GM23248 (cell line): ENCODE measurements around the gene KIF2C. TPM values are rescaled to one million over a fixed set of nuclear protein-coding genes. Genes with fewer than 3 reads are reported as not detected.
"Not testable (repeated sequence)": the region's sequence is repeated elsewhere in the genome, so short reads cannot be mapped to it uniquely, and the experiment has no call there.

Source experiments
- DNase-seq: peaks from one replicate; pipeline ENCODE4 v3.0.0-alpha.2; 2015
- H2AFZ ChIP-seq: fragments of 200-600 bp; sonication (generic); 2 replicates; pipeline ENCODE4 v1.6.1; 2016; ENCODE audit warnings: antibody characterized with exemption
- H3F3A ChIP-seq: fragments of 200-600 bp; sonication (generic); 2 replicates; pipeline ENCODE4 v1.6.1; 2016; ENCODE audit warnings: mild to moderate bottlenecking, antibody characterized with exemption, mixed run types; ENCODE audit not compliant: insufficient read depth
- H3K27ac ChIP-seq: fragments of 200-600 bp; sonication (generic); 2 replicates; pipeline ENCODE4 v1.5.1; 2016; ENCODE audit warnings: mild to moderate bottlenecking
- H3K27me3 ChIP-seq: fragments of 200-600 bp; sonication (generic); replicated peaks from 2 replicates; pipeline ENCODE4 v1.6.1; 2016; ENCODE audit warnings: mild to moderate bottlenecking; ENCODE audit not compliant: insufficient read depth
- H3K36me3 ChIP-seq: fragments of 200-600 bp; sonication (generic); 2 replicates; pipeline ENCODE4 v1.6.1; 2016; ENCODE audit warnings: low read depth, mild to moderate bottlenecking
- H3K4me1 ChIP-seq: fragments of 200-600 bp; sonication (generic); 2 replicates; pipeline ENCODE4 v1.6.1; 2016; ENCODE audit warnings: mild to moderate bottlenecking; ENCODE audit not compliant: insufficient read depth
- H3K4me2 ChIP-seq: fragments of 200-600 bp; sonication (generic); one replicate; pipeline ENCODE4 v1.6.1; 2016; ENCODE audit warnings: mild to moderate bottlenecking; ENCODE audit not compliant: unreplicated experiment
- H3K4me3 ChIP-seq: fragments of 200-600 bp; sonication (generic); 2 replicates; pipeline ENCODE4 v1.5.1; 2016; ENCODE audit warnings: mild to moderate bottlenecking
- H3K79me2 ChIP-seq: fragments of 200-600 bp; sonication (generic); 2 replicates; pipeline ENCODE4 v1.6.1; 2016; ENCODE audit warnings: mild to moderate bottlenecking; ENCODE audit not compliant: insufficient read depth
- H3K9ac ChIP-seq: fragments of 200-600 bp; sonication (generic); 2 replicates; pipeline ENCODE4 v1.6.1; 2016; ENCODE audit warnings: mild to moderate bottlenecking
- H3K9me2 ChIP-seq: fragments of 200-600 bp; sonication (generic); 2 replicates; pipeline ENCODE4 v1.6.1; 2016; ENCODE audit warnings: mixed run types, mild to moderate bottlenecking, moderate library complexity; ENCODE audit not compliant: insufficient read depth
- H3K9me3 ChIP-seq: fragments of 200-600 bp; sonication (generic); one replicate; pipeline ENCODE4 v1.6.1; 2017; ENCODE audit warnings: low read depth
- H4K20me1 ChIP-seq: fragments of 200-600 bp; sonication (generic); 2 replicates; pipeline ENCODE4 v1.6.0; 2016; ENCODE audit not compliant: insufficient read depth
- EZH2 ChIP-seq: fragments of 200-600 bp; sonication (generic); IDR thresholded peaks from 2 replicates; pipeline ENCODE4 v1.6.1; 2018; ENCODE audit warnings: antibody characterized with exemption, mild to moderate bottlenecking; ENCODE audit not compliant: insufficient read depth, poor library complexity, severe bottlenecking
- EZH2phosphoT487 ChIP-seq: fragments of 200-600 bp; sonication (generic); IDR thresholded peaks from 2 replicates; pipeline ENCODE4 v1.6.1; 2018; ENCODE audit warnings: antibody characterized with exemption, moderate library complexity, mild to moderate bottlenecking, low read depth; ENCODE audit not compliant: insufficient read depth
- WGBS, 2 experiments: methylation state at CpG; one replicate each; pipeline ENCODE4 v1.1.6; 2015 to 2017; ENCODE audit warnings: low lambda C conversion rate in 2 of 2, low coverage in 1 of 2; ENCODE audit errors: missing lambda C conversion rate in 2 of 2; 5-methylcytosine and 5-hydroxymethylcytosine counted together
- in situ Hi-C: fragments of 300-500 bp; cut with MboI; formaldehyde crosslinking; loops from 2 replicates; pipeline ENCODE4 v1.15.0; 2020
- polyA plus RNA-seq: library from polyadenylated mRNA; unstranded; fragments of >200 nt; fragmentation: Nextera tagmentation; extraction: Ambion mirVana; gene quantifications from 2 replicates; pipeline ENCODE4 v1.2.1, GENCODE V29; 2016
- total RNA-seq: library from RNA; depleted of rRNA; stranded (reverse); fragments of >200 nt; shearing (Covaris generic); gene quantifications from 2 replicates; pipeline ENCODE4 v1.2.3, GENCODE V29; 2014

KIF2C gene
- total and polyA plus RNA-seq, 2 experiments from 2014 or later, result 16.4 to 16.9 TPM

- no peaks in the 10 kb centered on the region for H3K36me3 ChIP-seq
- H3K9me2 ChIP-seq, result no peaks in the 10 kb centered on the region
- no peak overlapping the region for H3K9ac ChIP-seq
- H2AFZ ChIP-seq, result no peak overlapping the region
- H3K4me3 ChIP-seq, result no peak overlapping the region
- no peak overlapping the region for H3K27ac ChIP-seq
- TF ChIP-seq EZH2, result no peak
- H3F3A ChIP-seq, result no peaks in the 10 kb centered on the region
- no peaks in the 10 kb centered on the region for H3K27me3 ChIP-seq
- DNase-seq, result no peak
- no peaks in the 10 kb centered on the region for H3K9me3 ChIP-seq
- H3K79me2 ChIP-seq, result no peaks in the 10 kb centered on the region
- 84 to 87% methylated on average over 9 of the region's 9 CpGs for WGBS, 2 experiments
- H3K4me2 ChIP-seq, result no peak overlapping the region
- no peaks in the 10 kb centered on the region for H3K4me1 ChIP-seq
- no peaks in the 10 kb centered on the region for H4K20me1 ChIP-seq
- in situ Hi-C loops, result no loop called here
Observed at GRCh38 chr1:44792736-44793502, 53.3 kb downstream of the KIF2C start.

DNA sequence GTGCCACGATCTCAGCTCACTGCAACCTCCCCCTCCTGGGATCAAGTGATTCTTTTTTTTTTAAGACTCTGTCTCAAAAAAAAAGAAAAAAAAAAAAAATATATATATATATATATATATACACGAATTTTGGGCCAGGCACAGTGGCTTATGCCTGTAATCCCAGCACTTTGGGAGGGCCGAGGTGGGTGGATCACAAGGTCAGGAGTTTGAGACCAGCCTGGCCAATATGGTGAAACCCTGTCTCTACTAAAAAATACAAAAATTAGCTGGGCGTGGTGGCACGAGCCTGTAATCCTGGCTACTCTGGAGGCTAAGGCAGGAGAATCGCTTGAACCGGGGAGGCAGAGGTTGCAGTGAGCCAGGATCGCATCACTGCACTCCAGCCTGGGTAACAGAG is 58.2 kb downstream of the KIF2C start:
- H3K9ac ChIP-seq, H3K4me2 ChIP-seq, H3K4me3 ChIP-seq, in situ Hi-C loops, H3K36me3 ChIP-seq, H3K27ac ChIP-seq, H3K9me3 ChIP-seq, DNase-seq, H3K27me3 ChIP-seq, H3K9me2 ChIP-seq, H4K20me1 ChIP-seq: not testable (repeated sequence)
- peaks cover 14% of the 10 kb centered on the region; the same call in 1 of the 2 replicates for H3K4me1 ChIP-seq
- H3F3A ChIP-seq, result peaks cover 11% of the 10 kb centered on the region
- 75 to 77% methylated on average over 8 of the region's 8 CpGs for WGBS, 2 experiments
- H3K79me2 ChIP-seq, result peaks cover 27% of the 10 kb centered on the region
- 0 out of 2 replicates have a peak overlapping the region, but pooled peaks have one; percentile 85 for H2AFZ ChIP-seq

- Histone ChIP-seq H3K4me1 (peaks cover 22% of the 10 kb centered on the region; the same call in 1 of the 2 replicates), H3K4me2 (no peak overlapping the region), H3K9me2 (no peaks in the 10 kb centered on the region), H3F3A (peaks cover 18% of the 10 kb centered on the region), H3K9ac (peak overlapping the region; percentile 98), H3K27me3 (no peaks in the 10 kb centered on the region), H3K4me3 (no peak overlapping the region), H3K79me2 (peaks cover 35% of the 10 kb centered on the region), H3K36me3 (peaks cover 7% of the 10 kb centered on the region; the same call in 1 of the 2 replicates), H4K20me1 (no peaks in the 10 kb centered on the region), H3K9me3 (no peaks in the 10 kb centered on the region), H3K27ac (peak overlapping the region; percentile 100; the same call in 1 of the 2 replicates), H2AFZ (peak overlapping the region; percentile 85)
- WGBS, 2 experiments, result 86 to 87% methylated on average over 10 of the region's 10 CpGs
- no peak for TF ChIP-seq EZH2phosphoT487
- no peak for TF ChIP-seq EZH2
- no peak for DNase-seq
- in situ Hi-C loops, result no loop called here
Observed at GRCh38 chr1:44798481-44799365, 59.1 kb downstream of the KIF2C start.

DNA sequence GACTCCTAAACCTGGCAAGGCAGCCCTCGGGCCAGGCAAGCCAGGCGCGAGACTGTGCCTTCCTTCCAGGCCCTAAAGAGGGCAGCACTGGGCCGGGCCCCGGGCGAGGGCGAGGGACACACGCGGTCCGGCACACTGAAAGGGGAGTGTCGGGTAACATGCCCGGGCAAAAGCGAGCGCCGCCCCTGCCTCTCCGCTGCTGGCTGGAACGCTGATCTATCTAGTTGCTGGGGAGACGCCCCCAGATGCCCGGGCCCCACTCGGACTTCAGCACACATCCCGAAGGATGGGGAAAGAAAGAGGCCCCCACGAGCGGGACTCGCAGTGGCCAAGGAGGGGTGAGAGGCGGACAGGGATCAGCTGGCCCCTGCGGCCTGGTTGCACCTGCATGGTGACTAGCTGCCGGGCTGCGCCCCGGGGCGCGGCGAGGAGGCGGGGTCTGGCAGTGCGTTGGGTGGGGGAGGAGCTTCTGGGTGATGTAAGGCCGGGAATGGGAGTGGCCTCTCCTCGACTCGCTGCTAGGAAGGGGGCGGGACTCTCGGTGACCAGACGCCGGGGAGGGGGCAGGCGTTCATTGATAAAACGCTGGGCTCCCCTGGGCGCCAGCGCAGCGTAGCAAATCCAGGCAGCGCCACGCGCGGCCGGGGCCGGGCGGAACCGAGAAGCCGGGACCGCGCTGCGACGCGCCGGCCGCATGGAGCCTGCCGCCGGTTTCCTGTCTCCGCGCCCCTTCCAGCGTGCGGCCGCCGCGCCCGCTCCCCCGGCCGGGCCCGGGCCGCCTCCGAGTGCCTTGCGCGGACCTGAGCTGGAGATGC is 60.3 kb downstream of the KIF2C start, which contains the start of gene PLK3:
TSS of gene PLK3 (plus strand) at position 608 of the 815 bp plus-strand sequence. CDS start at position 695, 87 bp downstream.
- H2AFZ ChIP-seq, result peak within 1 kb of the TSS; percentile 85
- H3K4me1 ChIP-seq, result peaks cover 25% of the 10 kb centered on the region; the same call in 1 of the 2 replicates
- 0% methylated on average over 41 to 45 of the region's 79 CpGs for WGBS, 2 experiments
- H3K9me3 ChIP-seq, result no peaks in the 10 kb centered on the region
- peak within 1 kb of the TSS; percentile 99 for H3K4me3 ChIP-seq
- H3K27ac ChIP-seq, result peak within 1 kb of the TSS; percentile 100
- DNase-seq, result peak; percentile 99
- peak within 1 kb of the TSS; percentile 84 for H3K4me2 ChIP-seq
- H3F3A ChIP-seq, result peaks cover 29% of the 10 kb centered on the region
- no peaks in the 10 kb centered on the region for H3K27me3 ChIP-seq
- peaks cover 16% of the 10 kb centered on the region; the same call in 1 of the 2 replicates for H3K36me3 ChIP-seq
- in situ Hi-C loops, result no loop called here
- H3K79me2 ChIP-seq, result peaks cover 46% of the 10 kb centered on the region
- TF ChIP-seq EZH2, result no peak
- no peak for TF ChIP-seq EZH2phosphoT487
- H3K9me2 ChIP-seq, result no peaks in the 10 kb centered on the region
- H3K9ac ChIP-seq, result peak within 1 kb of the TSS; percentile 98
- no peaks in the 10 kb centered on the region for H4K20me1 ChIP-seq
